Transverse colon (tissue), 4 donors: ENCODE results near the gene TP53I11.

Experiments
- EP300 ChIP-seq: sonication (generic); formaldehyde crosslinking; IDR thresholded peaks from one replicate; pipeline ENCODE4 v1.6.1; 2017; ENCODE audit warnings: antibody characterized with exemption, low read depth
- POLR2A ChIP-seq: fragments of 450-650 bp; IDR thresholded peaks from one replicate; pipeline ENCODE4 v1.6.1; 2016; ENCODE audit warnings: antibody characterized with exemption, mild to moderate bottlenecking, moderate library complexity
- POLR2AphosphoS5 ChIP-seq, 3 donors: sonication (generic); formaldehyde crosslinking; IDR thresholded peaks; one replicate each; pipeline ENCODE4 v1.6.1; 2016; ENCODE audit warnings: antibody characterized with exemption in 3 of 3
- TF ChIP-seq, protein P1 (sequence below), 5 experiments: fragments of 200-600 bp in 3 of 5; fragments of 450-650 bp in 2 of 5; sonication (generic) in 3 of 5; IDR thresholded peaks; 1 replicate in 2 of 5; 2 replicates in 3 of 5; pipeline ENCODE4 v1.5.1; 2016 to 2017; ENCODE audit warnings: antibody characterized with exemption in 5 of 5, inconsistent platforms in 3 of 5, mild to moderate bottlenecking in 2 of 5, moderate library complexity in 1 of 5

DNA sequence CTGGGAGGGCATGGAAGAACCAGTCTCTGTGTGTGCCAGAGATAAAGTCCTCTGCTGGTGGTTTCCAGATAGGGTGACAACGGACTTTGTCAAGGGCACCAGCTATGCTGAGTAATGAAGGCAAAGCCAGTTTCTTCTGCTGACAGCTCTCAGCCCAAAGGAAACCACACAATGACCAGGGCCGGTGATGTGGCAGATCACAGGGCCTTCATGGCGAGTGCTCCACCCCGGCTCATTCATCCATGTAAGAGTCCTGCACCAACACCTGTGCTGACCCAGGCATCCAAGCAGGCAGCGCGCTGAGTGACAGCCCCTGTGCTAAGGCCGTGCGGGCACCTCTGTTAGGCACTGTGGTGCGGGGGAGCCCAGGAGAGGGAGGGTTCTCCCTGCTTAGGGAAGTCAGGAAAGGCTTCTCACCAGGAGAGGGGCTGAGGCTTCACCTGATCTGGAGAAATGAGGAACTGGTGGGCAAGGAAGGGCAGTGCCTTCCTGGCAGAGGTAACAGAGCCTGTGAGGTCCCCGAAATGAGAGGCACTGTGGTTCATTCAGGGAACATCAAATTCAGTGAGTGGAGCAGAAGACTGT lies 33.8 kb downstream of the TP53I11 start:
- TF ChIP-seq POLR2A (no peak), POLR2AphosphoS5 (IDR thresholded peaks at IDR 0.05) (no peak), EP300 (no peak)
- TF ChIP-seq, protein P1, sequence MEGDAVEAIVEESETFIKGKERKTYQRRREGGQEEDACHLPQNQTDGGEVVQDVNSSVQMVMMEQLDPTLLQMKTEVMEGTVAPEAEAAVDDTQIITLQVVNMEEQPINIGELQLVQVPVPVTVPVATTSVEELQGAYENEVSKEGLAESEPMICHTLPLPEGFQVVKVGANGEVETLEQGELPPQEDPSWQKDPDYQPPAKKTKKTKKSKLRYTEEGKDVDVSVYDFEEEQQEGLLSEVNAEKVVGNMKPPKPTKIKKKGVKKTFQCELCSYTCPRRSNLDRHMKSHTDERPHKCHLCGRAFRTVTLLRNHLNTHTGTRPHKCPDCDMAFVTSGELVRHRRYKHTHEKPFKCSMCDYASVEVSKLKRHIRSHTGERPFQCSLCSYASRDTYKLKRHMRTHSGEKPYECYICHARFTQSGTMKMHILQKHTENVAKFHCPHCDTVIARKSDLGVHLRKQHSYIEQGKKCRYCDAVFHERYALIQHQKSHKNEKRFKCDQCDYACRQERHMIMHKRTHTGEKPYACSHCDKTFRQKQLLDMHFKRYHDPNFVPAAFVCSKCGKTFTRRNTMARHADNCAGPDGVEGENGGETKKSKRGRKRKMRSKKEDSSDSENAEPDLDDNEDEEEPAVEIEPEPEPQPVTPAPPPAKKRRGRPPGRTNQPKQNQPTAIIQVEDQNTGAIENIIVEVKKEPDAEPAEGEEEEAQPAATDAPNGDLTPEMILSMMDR (IDR thresholded peaks at IDR 0.05): no peak
